Measurements from ENCODE around the gene NSUN4. TPM values are rescaled to one million over a fixed set of nuclear protein-coding genes. Genes with fewer than 3 reads are reported as not detected.

NSUN4 gene
- total and polyA plus RNA-seq, 2 donors (not counting 1 experiment from before 2014, with no cell fraction given), result 21.3 to 33.7 TPM

- intact Hi-C loops (cut with micrococcal nuclease), result no loop called here
- Histone ChIP-seq H2AFZ (ENCODE audit: insufficient read depth, low read depth, low read length, poor library complexity, severe bottlenecking) (no peak overlapping the region), H3K4me1 (ENCODE audit: control insufficient read depth in 2 of 2, insufficient read depth in 2 of 2, low read length in 2 of 2) (no peaks in the 10 kb centered on the region), H3K27me3 (replicated peaks in 1 of 4; ENCODE audit: control extremely low read depth in 1 of 4, control insufficient read depth in 3 of 4, insufficient read depth in 4 of 4, low read length in 3 of 4) (no peaks in the 10 kb centered on the region), H3K79me2 (ENCODE audit: control insufficient read depth, insufficient read depth, low read length) (no peaks in the 10 kb centered on the region), H3K9ac (ENCODE audit: low read length) (no peak overlapping the region), H3K36me3 (replicated peaks in 1 of 2; ENCODE audit: control extremely low read depth in 1 of 2, control insufficient read depth in 1 of 2, extremely low read depth in 1 of 2, insufficient read depth in 2 of 2, low read length in 1 of 2) (peaks cover 0 to 4% of the 10 kb centered on the region in 2 experiments), H3K9me3 (ENCODE audit: control extremely low read depth in 1 of 3, control insufficient read depth in 2 of 3, insufficient read depth in 1 of 3, low read length in 2 of 3) (peaks cover 0 to 13% (median 5%) of the 10 kb centered on the region in 3 donors), H3K27ac (ENCODE audit: low read length in 2 of 2) (no peak overlapping the region), H4K20me1 (ENCODE audit: control insufficient read depth, insufficient read depth, low read length, poor library complexity, severe bottlenecking) (no peaks in the 10 kb centered on the region), H3K4me3 (ENCODE audit: control extremely low read depth in 1 of 5, extremely low read depth in 1 of 5, insufficient read depth in 1 of 5, low read depth in 2 of 5, low read length in 4 of 5) (no peak overlapping the region), H3K4me2 (replicated peaks; ENCODE audit: low read depth, low read length, poor library complexity, severe bottlenecking) (no peak overlapping the region)
- ATAC-seq (ENCODE audit: low read depth), result no peak
- TF ChIP-seq EZH2 (IDR thresholded peaks at IDR 0.05; ENCODE audit: borderline replicate concordance, insufficient read depth, low read depth, low read length, poor library complexity, severe bottlenecking) (no peak), CTCF (IDR thresholded peaks at IDR 0.05) (no peak)
- H3K27ac Mint-ChIP-seq, result no peak overlapping the region
- H3K27me3 Mint-ChIP-seq, result no peaks in the 10 kb centered on the region
- ChIA-PET CTCF (no interaction called here), POLR2A (no interaction called here)
- H3K4me3 Mint-ChIP-seq, result no peak overlapping the region
- 80% methylated on average over 1 of the region's 1 CpG for WGBS (ENCODE audit: insufficient coverage)
- peaks cover 4% of the 10 kb centered on the region for H3K9me3 Mint-ChIP-seq (ENCODE audit: insufficient read depth)
- H3K4me1 Mint-ChIP-seq, result no peaks in the 10 kb centered on the region
- no peak for DNase-seq
Measured at GRCh38 chr1:46379996-46380395, 39.4 kb downstream of the NSUN4 start.

- CTCF ChIA-PET, result no interaction called here
- Mint-ChIP-seq H3K9me3 (ENCODE audit: insufficient read depth) (peaks cover 4% of the 10 kb centered on the region), H3K4me1 (no peaks in the 10 kb centered on the region), H3K27ac (no peak overlapping the region), H3K4me3 (no peak overlapping the region), H3K27me3 (no peaks in the 10 kb centered on the region)
- H3K4me2 ChIP-seq (replicated peaks; ENCODE audit: low read depth, low read length, poor library complexity, severe bottlenecking), result no peak overlapping the region
- H3K27me3 ChIP-seq (replicated peaks in 1 of 4; ENCODE audit: control extremely low read depth in 1 of 4, control insufficient read depth in 3 of 4, insufficient read depth in 4 of 4, low read length in 3 of 4), result no peaks in the 10 kb centered on the region
- no peaks in the 10 kb centered on the region for H3K4me1 ChIP-seq (ENCODE audit: control insufficient read depth in 2 of 2, insufficient read depth in 2 of 2, low read length in 2 of 2)
- H2AFZ ChIP-seq (ENCODE audit: insufficient read depth, low read depth, low read length, poor library complexity, severe bottlenecking), result no peak overlapping the region
- intact Hi-C loops (cut with micrococcal nuclease), result no loop called here
- TF ChIP-seq EZH2 (IDR thresholded peaks at IDR 0.05; ENCODE audit: borderline replicate concordance, insufficient read depth, low read depth, low read length, poor library complexity, severe bottlenecking), result no peak
- TF ChIP-seq CTCF (IDR thresholded peaks at IDR 0.05), result no peak
- no peak overlapping the region for H3K27ac ChIP-seq (ENCODE audit: low read length in 2 of 2)
- ATAC-seq (ENCODE audit: low read depth), result no peak
- H3K36me3 ChIP-seq (replicated peaks in 1 of 2; ENCODE audit: control extremely low read depth in 1 of 2, control insufficient read depth in 1 of 2, extremely low read depth in 1 of 2, insufficient read depth in 2 of 2, low read length in 1 of 2), result peaks cover 0 to 4% of the 10 kb centered on the region in 2 experiments
- POLR2A ChIA-PET, result no interaction called here
- no peak for DNase-seq
- no peaks in the 10 kb centered on the region for H4K20me1 ChIP-seq (ENCODE audit: control insufficient read depth, insufficient read depth, low read length, poor library complexity, severe bottlenecking)
- no peak overlapping the region for H3K4me3 ChIP-seq (ENCODE audit: control extremely low read depth in 1 of 5, extremely low read depth in 1 of 5, insufficient read depth in 1 of 5, low read depth in 2 of 5, low read length in 4 of 5)
- peaks cover 0 to 13% (median 5%) of the 10 kb centered on the region in 3 donors for H3K9me3 ChIP-seq (ENCODE audit: control extremely low read depth in 1 of 3, control insufficient read depth in 2 of 3, insufficient read depth in 1 of 3, low read length in 2 of 3)
- H3K9ac ChIP-seq (ENCODE audit: low read length), result no peak overlapping the region
- H3K79me2 ChIP-seq (ENCODE audit: control insufficient read depth, insufficient read depth, low read length), result no peaks in the 10 kb centered on the region
Measured at GRCh38 chr1:46380508-46380907, 39.9 kb downstream of the NSUN4 start.

Data from B cell (primary cell).